B cell (primary cell): ENCODE measurements around the gene ABHD5.

ENCODE experiments used
- CTCF ChIP-seq: fragments of 200-600 bp; IDR thresholded peaks from one replicate; pipeline ENCODE4 v1.8.0; 2022; ENCODE audit warnings: antibody characterized with exemption, mild to moderate bottlenecking
- EZH2 ChIP-seq: IDR thresholded peaks from 2 replicates; pipeline ENCODE4 v1.6.1; 2012; ENCODE audit warnings: borderline replicate concordance, low read depth, mild to moderate bottlenecking, moderate library complexity, low read length; ENCODE audit not compliant: insufficient read depth, poor library complexity, severe bottlenecking

GRCh38 chr3:43742920-43743319 is 52.2 kb downstream of the ABHD5 start:
- TF ChIP-seq CTCF (no peak), EZH2 (no peak)
